Measurements from ENCODE around the gene MFSD12.

MFSD12 gene

GRCh38 chr19:3496392-3497273 lies 60.8 kb downstream of the MFSD12 start:
- H3K27ac ChIP-seq (ENCODE audit: insufficient read depth, low read depth, low read length, poor library complexity, severe bottlenecking) = no peak overlapping the region
- 96% methylated on average over 32 of the region's 32 CpGs for WGBS, 2 experiments
- H3K4me3 ChIP-seq (ENCODE audit: insufficient read depth, low read depth, low read length) = no peak overlapping the region
- peaks cover 3% of the 10 kb centered on the region for H3K4me1 ChIP-seq (ENCODE audit: control insufficient read depth, insufficient read depth, low read length)
- peaks cover 10% of the 10 kb centered on the region for H3K36me3 ChIP-seq (ENCODE audit: control insufficient read depth, insufficient read depth, low read length)
- H3K27me3 ChIP-seq (ENCODE audit: control insufficient read depth, insufficient read depth, low read length, poor library complexity, severe bottlenecking) = no peaks in the 10 kb centered on the region
- H3K9me3 ChIP-seq (ENCODE audit: control insufficient read depth, low read length) = no peaks in the 10 kb centered on the region

GRCh38 chr19:3494559-3494958 lies 62.8 kb downstream of the MFSD12 start:
- H3K4me1 ChIP-seq (ENCODE audit: control insufficient read depth, insufficient read depth, low read length) = no peaks in the 10 kb centered on the region

More at GRCh38 chr19:3494559-3494958, 62.8 kb downstream of the MFSD12 start:
- H3K4me3 ChIP-seq (ENCODE audit: insufficient read depth, low read depth, low read length) = no peak overlapping the region
- whole genome bisulfite sequencing, 2 experiments = 94 to 97% methylated on average over 18 of the region's 18 CpGs
- no peak overlapping the region for H3K27ac ChIP-seq (ENCODE audit: insufficient read depth, low read depth, low read length, poor library complexity, severe bottlenecking)
- H3K27me3 ChIP-seq (ENCODE audit: control insufficient read depth, insufficient read depth, low read length, poor library complexity, severe bottlenecking) = no peaks in the 10 kb centered on the region
- H3K36me3 ChIP-seq (ENCODE audit: control insufficient read depth, insufficient read depth, low read length) = peaks cover 10% of the 10 kb centered on the region
- H3K9me3 ChIP-seq (ENCODE audit: control insufficient read depth, low read length) = no peaks in the 10 kb centered on the region

Data from ectodermal cell (in vitro differentiated cells).